Uterus (tissue), 2 donors: ENCODE data around the gene RHBDD2.

ENCODE experiments used
- CTCF ChIP-seq, 4 experiments: fragments of 200-600 bp in 2 of 4; fragments of 450-650 bp in 2 of 4; sonication (generic) in 2 of 4; IDR thresholded peaks; one replicate each; pipeline ENCODE4 v1.5.1; 2016 to 2019; ENCODE audit warnings: antibody characterized with exemption in 4 of 4, mild to moderate bottlenecking in 2 of 4, moderate library complexity in 1 of 4
- POLR2A ChIP-seq, 2 donors: fragments of 450-650 bp; IDR thresholded peaks; one replicate each; pipeline ENCODE4 v1.6.1; 2016; ENCODE audit warnings: antibody characterized with exemption in 2 of 2, mild to moderate bottlenecking in 1 of 2, moderate library complexity in 1 of 2

DNA sequence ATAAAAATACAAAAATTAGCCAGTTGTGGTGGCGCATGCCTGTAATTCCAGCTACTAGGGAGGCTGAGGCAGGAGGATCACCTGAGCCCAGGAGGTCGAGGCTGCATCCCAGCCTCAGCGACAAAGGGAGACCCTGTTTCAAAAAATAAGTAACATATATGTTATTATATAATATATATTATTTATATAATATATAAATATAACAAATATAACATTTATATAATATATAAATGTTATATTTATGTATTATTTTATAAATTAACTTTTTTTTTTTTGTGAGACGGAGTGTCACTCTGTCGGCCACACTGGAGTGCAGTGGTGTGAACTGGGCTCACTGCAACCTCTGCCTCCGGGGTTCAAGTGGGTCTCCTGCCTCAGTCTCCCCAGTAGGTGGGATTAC, 34.6 kb downstream of the RHBDD2 start:
- TF ChIP-seq CTCF (IDR thresholded peaks at IDR 0.05) (no peak), POLR2A (IDR thresholded peaks at IDR 0.05) (no peak)
